Panc1 (cell line): Measurements from ENCODE around the gene OR52B6. TPM values are rescaled to one million over a fixed set of nuclear protein-coding genes. Genes with fewer than 3 reads are reported as not detected.

ENCODE experiments used
- ATAC-seq: fragments of 200-7000 bp; cut with Tn5 transposase; 2 replicates; pipeline ENCODE4 v1.9.1; 2020; ENCODE audit warnings: mild to moderate bottlenecking, moderate library complexity
- BruUV-seq: library from RNA; stranded (reverse); fragments of 400-500 nt; replicated peaks from 2 replicates; lab custom pipeline; 2021; lab: Mats Ljungman, UMichigan
- CTCF ChIA-PET: fragments of 300-600 bp; sonication (Branson Sonifier 250); formaldehyde crosslinking; loops from one replicate; lab custom pipeline; 2022; ENCODE audit warnings: antibody characterized with exemption; lab: Charles Lee
- POLR2A ChIA-PET: fragments of 300-600 bp; sonication (Branson Sonifier 250); formaldehyde crosslinking; loops from one replicate; lab custom pipeline; 2022; ENCODE audit warnings: antibody characterized with exemption; lab: Charles Lee
- DNase-seq: peaks from one replicate; pipeline ENCODE4 v3.0.0-alpha.2; 2010; ENCODE audit warnings: low read depth, low spot score
- H3K27ac ChIP-seq: 2 replicates; pipeline ENCODE4 v1.5.1; 2011; ENCODE audit warnings: mild to moderate bottlenecking, low read length, inconsistent platforms
- H3K27me3 ChIP-seq: fragments of 200-500 bp; sonication (Bioruptor generic); 2 replicates; pipeline ENCODE4 v1.6.0; 2014; ENCODE audit warnings: low read length, inconsistent platforms; ENCODE audit not compliant: control insufficient read depth, insufficient read depth
- H3K36me3 ChIP-seq: fragments of 200-500 bp; sonication (Bioruptor generic); 2 replicates; pipeline ENCODE4 v1.5.1; 2014; ENCODE audit warnings: inconsistent platforms, mild to moderate bottlenecking, low read length, moderate library complexity; ENCODE audit not compliant: control insufficient read depth, insufficient read depth
- H3K4me1 ChIP-seq: 2 replicates; pipeline ENCODE4 v1.5.1; 2011; ENCODE audit warnings: inconsistent platforms, mild to moderate bottlenecking, low read length, moderate library complexity; ENCODE audit not compliant: control insufficient read depth, insufficient read depth
- H3K4me3 ChIP-seq, 2 experiments: 2 replicates each; pipeline ENCODE4 v1.5.1; 2011 to 2012; ENCODE audit warnings: low read depth in 2 of 2, low read length in 2 of 2, mild to moderate bottlenecking in 2 of 2, inconsistent platforms in 1 of 2, moderate library complexity in 1 of 2
- H3K9me3 ChIP-seq: fragments of 200-500 bp; sonication (Bioruptor generic); 2 replicates; pipeline ENCODE4 v1.5.1; 2014; ENCODE audit warnings: low read depth, mild to moderate bottlenecking, inconsistent platforms, low read length, moderate library complexity; ENCODE audit not compliant: control insufficient read depth, insufficient read depth
- CTCF ChIP-seq: fragments of 450-650 bp; IDR thresholded peaks from 2 replicates; pipeline ENCODE4 v1.5.1; 2017; ENCODE audit warnings: mild to moderate bottlenecking
- POLR2AphosphoS5 ChIP-seq: IDR thresholded peaks from 2 replicates; pipeline ENCODE4 v1.6.1; 2012; ENCODE audit warnings: mild to moderate bottlenecking, low read depth, low read length, moderate library complexity
- REST ChIP-seq, 2 experiments: IDR thresholded peaks; 2 replicates each; pipeline ENCODE4 v1.6.1; 2011 to 2012; ENCODE audit warnings: low read depth in 2 of 2, control low read depth in 1 of 2, low read length in 1 of 2, mild to moderate bottlenecking in 1 of 2, moderate library complexity in 1 of 2; ENCODE audit not compliant: insufficient read depth in 1 of 2
- SIN3A ChIP-seq: IDR thresholded peaks from 2 replicates; pipeline ENCODE4 v1.6.1; 2012; ENCODE audit warnings: low read depth, mild to moderate bottlenecking, low read length, moderate library complexity, borderline replicate concordance; ENCODE audit not compliant: insufficient read depth
- TCF7L2 ChIP-seq: IDR thresholded peaks from 2 replicates; pipeline ENCODE4 v1.6.1; 2011; ENCODE audit warnings: mild to moderate bottlenecking, low read depth, low read length, inconsistent platforms
- in situ Hi-C: cut with HindIII; loops from 2 replicates; pipeline ENCODE4 v1.10.0; 2016; ENCODE audit warnings: low sequenced_read_pairs, low pct_unique_long_range_greater_than_20kb
- intact Hi-C: fragments of 100-400 bp; cut with micrococcal nuclease; formaldehyde crosslinking; loops from one replicate; pipeline ENCODE4 v1.10.0; 2022; ENCODE audit not compliant: unreplicated experiment
- total RNA-seq: library from RNA; stranded (reverse); gene quantifications from one replicate; pipeline ENCODE4 v1.2.1, GENCODE V29; 2021; ENCODE audit not compliant: unreplicated experiment

The OR52B6 gene
- total RNA-seq, 1 experiment from 2014 or later = not detected

GRCh38 chr11:5621580-5621979, 40.9 kb downstream of the OR52B6 start:
- ChIA-PET CTCF (no interaction called here), POLR2A (no interaction called here)
- H3K4me3 ChIP-seq = no peak overlapping the region
- TF ChIP-seq CTCF (no peak), SIN3A (no peak), POLR2AphosphoS5 (no peak), TCF7L2 (no peak), REST (IDR thresholded peaks at IDR 0.05; ENCODE audit: insufficient read depth in 1 of 2, low read depth in 2 of 2, low read length in 1 of 2) (no peak)
- DNase-seq (no peak), ATAC-seq (no peak)
- peak overlapping the region; percentile 67 for H3K27ac ChIP-seq
- H3K27me3 ChIP-seq = no peaks in the 10 kb centered on the region
- no peaks in the 10 kb centered on the region for H3K9me3 ChIP-seq
- intact Hi-C loops (no loop called here), in situ Hi-C loops (no loop called here)
- H3K4me1 ChIP-seq = peaks cover 16% of the 10 kb centered on the region
- H3K36me3 ChIP-seq = no peaks in the 10 kb centered on the region
- no TSS peak for BruUV-seq

GRCh38 chr11:5622802-5623201, 42.1 kb downstream of the OR52B6 start:
- Histone ChIP-seq H3K27me3 (no peaks in the 10 kb centered on the region), H3K36me3 (no peaks in the 10 kb centered on the region), H3K9me3 (no peaks in the 10 kb centered on the region), H3K27ac (no peak overlapping the region), H3K4me3 (no peak overlapping the region), H3K4me1 (peaks cover 16% of the 10 kb centered on the region)
- CTCF ChIA-PET = no interaction called here
- in situ Hi-C loops = no loop called here
- DNase-seq (no peak), ATAC-seq (no peak)
- intact Hi-C loops = no loop called here
- no peak for TF ChIP-seq CTCF
- no peak for TF ChIP-seq TCF7L2
- no peak for TF ChIP-seq REST (IDR thresholded peaks at IDR 0.05; ENCODE audit: insufficient read depth in 1 of 2, low read depth in 2 of 2, low read length in 1 of 2)
- TF ChIP-seq SIN3A = no peak
- TF ChIP-seq POLR2AphosphoS5 = no peak
- POLR2A ChIA-PET = no interaction called here
- no TSS peak for BruUV-seq
